Hematopoietic multipotent progenitor cell treated with erythropoietin and hydrocortisone succinate and interleukin-3 and kit ligand, for 8 days (in vitro differentiated cells): ENCODE data around the gene S100A12.
"Not testable (repeated sequence)": the region's sequence is repeated elsewhere in the genome, so short reads cannot be mapped to it uniquely, and the experiment has no call there.

Experiments used
- DNase-seq: peaks from one replicate; pipeline ENCODE4 v3.0.0-alpha.2; 2015

The S100A12 gene

DNA sequence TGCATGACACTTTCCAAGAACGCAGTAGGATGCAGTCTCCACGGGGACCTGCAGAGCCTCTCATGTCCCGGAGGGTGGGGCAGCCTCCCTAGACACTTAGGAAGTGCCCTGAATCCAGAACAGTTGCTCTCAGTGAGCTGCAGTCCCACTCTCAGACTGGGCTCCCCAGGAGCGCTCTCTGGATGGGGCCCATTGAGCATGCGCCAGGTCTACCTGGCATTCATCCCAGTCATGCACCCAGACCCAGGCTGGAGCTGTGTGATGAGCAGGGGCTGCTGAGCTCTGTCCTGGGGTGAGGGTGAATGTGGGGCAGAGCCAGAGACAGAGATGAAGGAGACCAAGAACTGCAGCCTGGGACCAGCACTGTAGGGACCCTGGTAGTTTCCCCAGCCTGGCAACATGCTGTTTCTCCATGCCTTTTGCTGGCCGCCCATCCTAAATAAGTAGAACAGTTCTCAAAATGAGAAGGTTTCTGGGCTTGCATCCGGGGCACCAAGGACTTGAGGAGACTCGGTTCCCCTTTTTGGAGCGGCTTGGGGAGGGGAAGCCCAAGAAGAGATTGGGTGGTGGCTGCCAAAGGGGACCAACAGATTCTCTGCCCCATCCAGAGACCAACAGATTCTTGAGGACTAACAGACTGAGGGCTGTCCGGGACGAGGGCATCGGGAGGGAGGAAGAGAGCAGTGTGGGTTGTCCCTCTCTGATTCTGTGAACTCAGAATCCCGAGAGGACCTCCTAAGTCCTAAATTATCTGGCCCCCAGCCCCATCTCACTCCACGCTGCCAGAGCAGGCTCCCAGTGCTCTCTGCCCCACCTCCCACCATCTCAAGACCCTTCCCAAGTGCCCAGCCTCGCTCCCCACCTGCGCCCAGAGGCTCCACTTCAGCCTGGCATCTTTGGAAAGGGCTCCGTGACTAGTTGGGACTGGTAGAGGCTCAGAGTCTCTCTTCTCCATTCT lies 25.8 kb downstream of the S100A12 start:
- no peak for DNase-seq

GRCh38 chr1:153348511-153349362 lies 26.7 kb downstream of the S100A12 start, which contains the start of gene PGLYRP4:
PGLYRP4 (minus strand) TSS chr1:153348841; CDS start chr1:153347932, 909 bp downstream.
- DNase-seq: no peak

DNA sequence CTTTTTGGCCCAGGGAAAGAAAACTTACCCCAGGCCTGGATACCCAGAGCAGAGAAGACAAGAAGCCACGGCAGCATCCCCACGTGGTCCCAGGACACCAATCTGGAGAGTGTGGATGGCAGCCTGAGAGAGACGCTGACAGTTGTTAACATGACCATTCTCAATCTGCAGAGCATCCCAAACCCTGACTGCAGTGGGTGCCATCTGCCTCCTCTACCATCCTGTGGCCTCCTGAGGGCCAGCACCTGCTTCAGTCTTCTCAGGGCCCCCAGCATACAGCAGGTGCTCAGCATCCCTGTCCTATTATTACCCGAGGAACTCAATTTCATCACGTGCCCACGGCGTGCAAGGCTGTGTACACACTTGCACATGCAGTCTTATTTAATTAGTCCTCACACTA lies 27.6 kb downstream of the S100A12 start:
- DNase-seq: no peak

DNA sequence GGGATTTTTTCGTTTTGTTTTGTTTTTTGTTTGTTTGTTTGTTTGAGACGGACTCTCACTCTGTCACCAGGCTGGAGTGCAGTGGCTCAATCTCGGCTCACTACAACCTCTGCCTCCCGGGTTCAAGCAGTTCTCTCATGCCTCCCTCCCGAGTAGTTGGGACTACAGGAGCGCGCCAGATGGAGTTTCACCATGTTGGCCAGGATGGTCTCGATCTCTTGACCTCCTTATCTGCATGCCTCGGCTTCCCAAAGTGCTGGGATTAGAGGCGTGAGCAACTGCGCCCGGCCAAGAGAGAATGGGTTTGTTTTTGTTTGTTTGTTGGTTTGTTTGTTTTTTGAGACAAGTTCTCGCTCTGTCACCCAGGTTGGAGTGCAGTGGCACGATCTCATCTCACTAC lies 28.4 kb downstream of the S100A12 start:
- DNase-seq: not testable (repeated sequence)

DNA sequence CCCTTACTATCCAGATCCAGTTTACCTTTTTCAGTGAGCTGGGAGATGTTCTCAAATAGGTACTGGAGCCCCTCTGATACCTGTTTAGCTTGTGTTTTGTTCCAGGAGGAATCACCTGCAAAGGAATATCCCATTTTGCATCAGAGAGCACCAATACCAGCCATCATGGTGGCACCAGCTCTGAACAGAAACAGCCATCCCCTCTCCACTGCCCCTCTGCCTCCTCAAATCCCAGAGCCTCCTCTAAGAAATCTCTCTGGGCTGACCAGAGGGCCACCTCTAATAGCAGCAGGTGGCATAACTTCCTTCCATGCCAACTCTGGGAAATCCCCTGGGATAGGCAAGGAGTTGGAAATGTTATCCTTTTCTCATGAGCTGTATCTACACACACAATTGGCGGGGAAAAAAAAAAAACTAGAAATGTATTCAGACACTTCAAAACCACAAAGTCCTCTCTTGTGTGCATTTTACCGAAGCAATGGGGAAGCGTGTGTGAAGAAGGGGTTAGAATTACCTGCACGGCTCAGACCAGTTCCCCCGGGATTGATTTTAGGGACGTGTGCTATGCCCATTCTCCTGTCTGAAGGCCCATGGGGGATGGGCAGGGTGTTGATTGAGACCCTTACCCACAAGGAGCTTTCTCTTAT lies 29.2 kb downstream of the S100A12 start:
- no peak for DNase-seq

DNA sequence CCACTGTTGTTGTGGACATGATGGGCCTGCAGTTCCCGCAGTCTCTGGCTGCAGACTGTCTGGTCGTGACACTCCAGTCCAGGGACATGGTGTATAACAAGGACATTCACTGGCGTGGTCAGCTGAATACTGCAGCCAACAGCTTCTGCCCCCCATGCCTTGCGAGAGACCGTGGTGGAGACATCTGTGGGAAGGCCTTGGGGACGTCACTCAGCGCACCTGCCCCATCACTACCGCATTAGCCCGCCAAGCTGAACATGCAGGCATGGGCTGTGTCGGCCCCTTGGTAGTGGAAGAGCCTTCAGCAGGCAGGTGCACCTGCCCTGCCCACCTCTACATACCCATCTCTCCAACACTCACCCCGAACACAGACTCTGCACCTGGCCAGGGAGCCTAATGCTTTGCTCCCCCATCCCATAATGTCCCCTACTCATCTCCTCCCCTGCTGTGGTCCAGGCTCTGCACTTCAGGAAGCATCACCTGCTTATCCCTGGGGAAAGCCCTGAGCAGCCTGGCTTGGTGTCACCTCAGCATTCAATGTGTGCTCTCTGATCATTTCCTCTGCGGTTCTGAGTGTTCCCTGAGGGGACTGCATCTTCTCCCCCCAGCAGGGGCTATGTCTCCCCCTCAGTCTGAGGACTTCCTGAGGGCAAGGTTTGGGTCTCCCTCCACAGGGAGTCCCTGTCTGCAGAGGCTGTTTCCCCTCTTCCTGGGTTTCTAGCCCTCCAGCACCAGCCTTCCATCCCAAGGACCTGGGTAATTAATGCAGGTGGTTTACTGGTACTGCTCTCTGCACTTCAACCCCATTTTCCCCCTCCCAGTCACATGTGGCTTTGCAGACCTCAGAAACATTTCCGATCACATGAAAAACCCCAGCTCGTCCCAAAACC lies 30.0 kb downstream of the S100A12 start:
- DNase-seq: no peak

DNA sequence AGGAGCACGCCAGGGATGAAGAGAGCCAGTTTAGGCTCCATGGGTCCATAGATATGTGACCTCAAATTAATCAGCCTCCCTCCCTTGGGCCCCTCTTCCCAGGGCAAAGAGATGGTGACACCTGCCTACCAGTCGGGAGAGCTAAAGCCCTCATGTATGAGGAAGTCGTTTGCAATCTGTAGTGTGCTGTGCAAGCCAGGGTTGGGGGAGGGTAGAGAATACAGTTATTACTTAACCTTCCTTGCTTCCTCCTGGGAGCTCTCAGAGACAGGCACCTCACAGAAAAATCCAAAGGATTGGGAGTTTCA lies 30.7 kb downstream of the S100A12 start:
- DNase-seq: peak; percentile 42

- peak; percentile 98 for DNase-seq
These were observed 31.4 kb downstream of the S100A12 start for GRCh38 chr1:153343811-153344717.

- DNase-seq: peak; percentile 14
These were observed 32.3 kb downstream of the S100A12 start for GRCh38 chr1:153343040-153343681.

DNA sequence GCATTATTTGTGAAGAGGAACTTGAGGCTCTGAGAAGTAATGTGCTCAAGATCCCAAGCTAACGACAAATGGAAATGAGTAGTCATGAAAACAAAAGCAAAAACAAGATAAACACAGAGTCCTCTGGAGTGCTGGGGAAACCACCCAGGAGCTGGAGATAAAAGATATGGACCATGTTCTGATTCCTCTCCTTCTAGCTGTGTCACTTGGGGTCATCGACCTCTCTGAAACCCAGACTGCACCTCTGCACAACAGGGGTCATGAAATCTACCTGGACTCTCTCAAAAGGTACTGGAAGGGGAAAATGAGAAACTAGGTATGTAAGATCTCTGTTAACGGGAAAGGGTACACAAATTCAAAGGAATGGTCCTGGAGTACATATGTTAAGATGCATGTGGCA lies 33.2 kb downstream of the S100A12 start:
- DNase-seq: peak; percentile 60

- no peak for DNase-seq
These were observed 33.9 kb downstream of the S100A12 start for GRCh38 chr1:153341431-153341934.

GRCh38 chr1:153340356-153340755 lies 35.1 kb downstream of the S100A12 start:
- DNase-seq: no peak

DNA sequence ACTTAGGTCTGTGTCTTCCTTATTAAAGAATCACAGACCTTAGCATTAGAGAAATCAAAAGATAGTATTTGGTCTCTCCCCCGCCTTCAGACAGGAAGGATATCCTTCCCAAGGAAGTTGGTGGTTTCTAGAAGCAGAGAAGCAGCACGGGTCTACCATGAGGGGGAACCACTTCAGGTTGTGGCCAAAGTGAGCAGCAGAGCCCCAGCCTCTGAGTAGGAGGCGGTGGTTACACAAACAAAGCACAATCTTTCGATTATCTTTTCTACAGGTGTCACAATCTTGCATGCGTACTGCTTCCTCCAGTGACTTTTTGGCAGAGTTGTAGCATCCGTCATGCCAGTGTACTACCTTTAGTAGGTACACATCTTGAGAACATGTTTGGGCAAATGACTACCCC lies 35.6 kb downstream of the S100A12 start:
- no peak for DNase-seq

- DNase-seq: no peak
These were observed 37.2 kb downstream of the S100A12 start for GRCh38 chr1:153337980-153338853.

DNA sequence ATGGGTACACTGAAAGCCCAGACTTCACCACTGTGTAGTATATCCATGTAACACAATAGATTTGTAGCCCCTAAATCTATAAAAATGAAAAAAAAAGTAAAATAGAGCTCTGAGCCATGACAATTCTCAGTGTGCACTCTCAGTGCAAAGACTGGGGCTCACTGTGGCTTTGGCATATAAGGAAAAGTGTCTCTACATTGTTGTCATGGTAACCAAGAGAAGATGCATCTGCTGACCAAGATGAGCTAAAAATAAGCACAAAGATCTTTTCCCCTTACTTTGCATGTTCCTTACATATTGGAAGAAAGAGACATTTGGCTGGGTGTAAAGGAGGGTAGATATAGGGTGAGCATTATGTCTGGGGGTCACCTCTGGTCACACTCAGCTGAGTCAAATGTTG lies 38.8 kb downstream of the S100A12 start:
- no peak for DNase-seq

GRCh38 chr1:153333902-153334301 lies 41.5 kb downstream of the S100A12 start:
- no peak for DNase-seq

DNA sequence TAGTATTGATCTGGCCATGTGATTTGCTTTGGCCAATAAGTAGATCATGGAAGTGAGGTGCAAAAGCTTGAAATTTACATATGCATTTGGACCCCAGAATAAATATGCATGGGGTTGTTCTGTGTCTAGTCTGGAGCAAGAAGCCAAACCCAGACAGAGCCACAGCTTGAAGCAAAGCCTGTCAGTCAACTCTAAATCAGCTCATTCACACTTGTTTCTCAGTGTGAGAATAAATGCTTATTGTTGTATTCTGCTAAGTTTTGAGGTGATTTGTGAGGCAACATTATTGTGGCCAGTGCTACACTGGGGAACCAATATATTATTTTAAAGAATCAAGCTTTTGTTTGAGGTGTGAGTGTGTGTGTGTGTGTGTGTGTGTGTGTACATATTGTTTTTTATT lies 50.5 kb downstream of the S100A12 start:
- DNase-seq: no peak
